IMR-90 (cell line): ENCODE data around the gene CFAP61. TPM values are rescaled to one million over a fixed set of nuclear protein-coding genes. Genes with fewer than 3 reads are reported as not detected.

Source experiments
- ATAC-seq: fragments of 200-7000 bp; cut with Tn5 transposase; 2 replicates; pipeline ENCODE4 v1.9.1; 2020; ENCODE audit warnings: low read depth, mild to moderate bottlenecking, moderate library complexity
- BruUV-seq: library from RNA; stranded (reverse); fragments of 400-500 nt; replicated peaks from 2 replicates; lab custom pipeline; 2021; lab: Mats Ljungman, UMichigan
- CTCF ChIA-PET: fragments of 300-600 bp; formaldehyde crosslinking; extraction: SDS; loops from one replicate; lab custom pipeline; 2021; ENCODE audit warnings: antibody characterized with exemption; lab: Yijun Ruan, JAX
- POLR2A ChIA-PET: fragments of 300-600 bp; sonication (Branson Sonifier 250); formaldehyde crosslinking; loops from one replicate; lab custom pipeline; 2022; ENCODE audit warnings: antibody characterized with exemption; ENCODE audit not compliant: unreplicated experiment; lab: Charles Lee
- DNase-seq: peaks from one replicate; pipeline ENCODE4 v3.0.0; 2013
- H2AFZ ChIP-seq: replicated peaks from 2 replicates; pipeline ENCODE3; 2013; ENCODE audit warnings: low read length, mild to moderate bottlenecking; ENCODE audit not compliant: poor library complexity
- H2AK5ac ChIP-seq: 2 replicates; pipeline ENCODE4 v1.6.1; 2013; ENCODE audit warnings: low read depth, low read length, inconsistent platforms
- H2AK9ac ChIP-seq: replicated peaks from 2 replicates; pipeline ENCODE3; 2013; ENCODE audit warnings: mild to moderate bottlenecking, low read depth, low read length, moderate library complexity; ENCODE audit not compliant: poor library complexity
- H2BK120ac ChIP-seq: 2 replicates; pipeline ENCODE4 v1.6.1; 2013; ENCODE audit warnings: low read depth, low read length, inconsistent platforms
- H2BK15ac ChIP-seq: 3 replicates; pipeline ENCODE4 v1.6.1; 2013; ENCODE audit warnings: low read depth, low read length, inconsistent platforms
- H2BK20ac ChIP-seq: 2 replicates; pipeline ENCODE4 v1.6.1; 2013; ENCODE audit warnings: low read depth, mild to moderate bottlenecking, inconsistent platforms, low read length, moderate library complexity
- H2BK5ac ChIP-seq: 2 replicates; pipeline ENCODE4 v1.6.1; 2013; ENCODE audit warnings: mild to moderate bottlenecking, low read depth, low read length, inconsistent platforms; ENCODE audit not compliant: poor library complexity, severe bottlenecking
- H3K14ac ChIP-seq: replicated peaks from 2 replicates; pipeline ENCODE4 v1.6.1; 2013; ENCODE audit warnings: low read depth, low read length, inconsistent platforms
- H3K18ac ChIP-seq: 2 replicates; pipeline ENCODE4 v1.6.1; 2013; ENCODE audit warnings: low read depth, low read length, control low read depth
- H3K23ac ChIP-seq: 2 replicates; pipeline ENCODE4 v1.6.1; 2013; ENCODE audit warnings: low read depth, low read length, inconsistent platforms
- H3K27ac ChIP-seq: 2 replicates; pipeline ENCODE4 v1.5.1; 2013; ENCODE audit warnings: mild to moderate bottlenecking, control low read depth, low read length; ENCODE audit not compliant: insufficient read depth
- H3K27me3 ChIP-seq: 2 replicates; pipeline ENCODE4 v1.6.1; 2013; ENCODE audit warnings: low read length; ENCODE audit not compliant: control insufficient read depth, insufficient read depth
- H3K36me3 ChIP-seq: 2 replicates; pipeline ENCODE4 v1.6.1; 2013; ENCODE audit warnings: low read length, mixed read lengths; ENCODE audit not compliant: control insufficient read depth, insufficient read depth
- H3K4ac ChIP-seq: 2 replicates; pipeline ENCODE4 v1.6.1; 2013; ENCODE audit warnings: low read depth, low read length, inconsistent platforms
- H3K4me1 ChIP-seq: 2 replicates; pipeline ENCODE4 v1.6.1; 2013; ENCODE audit warnings: low read length, mixed read lengths; ENCODE audit not compliant: control insufficient read depth, insufficient read depth
- H3K4me2 ChIP-seq: 2 replicates; pipeline ENCODE4 v1.6.1; 2013; ENCODE audit warnings: low read depth, mild to moderate bottlenecking, control low read depth, low read length, moderate library complexity
- H3K4me3 ChIP-seq: 2 replicates; pipeline ENCODE4 v1.5.1; 2013; ENCODE audit warnings: low read depth, mild to moderate bottlenecking, control low read depth, low read length, moderate library complexity; ENCODE audit not compliant: insufficient read depth
- H3K56ac ChIP-seq: 2 replicates; pipeline ENCODE4 v1.6.1; 2013; ENCODE audit warnings: low read length, inconsistent platforms; ENCODE audit not compliant: insufficient read depth; ENCODE audit errors: extremely low read depth
- H3K79me1 ChIP-seq, 2 experiments: 2 replicates each; pipeline ENCODE4 v1.6.1; 2013; ENCODE audit warnings: low read length in 2 of 2, inconsistent platforms in 1 of 2, low read depth in 1 of 2
- H3K9ac ChIP-seq: 2 replicates; pipeline ENCODE4 v1.6.1; 2013; ENCODE audit warnings: low read depth, low read length, control low read depth
- H3K9me1 ChIP-seq: 2 replicates; pipeline ENCODE4 v1.6.1; 2013; ENCODE audit warnings: low read length, inconsistent platforms; ENCODE audit not compliant: insufficient read depth
- H3K9me3 ChIP-seq: 2 replicates; pipeline ENCODE4 v1.6.1; 2013; ENCODE audit warnings: low read length; ENCODE audit not compliant: control insufficient read depth, insufficient read depth
- H4K20me1 ChIP-seq: 2 replicates; pipeline ENCODE4 v1.6.1; 2013; ENCODE audit warnings: low read length, inconsistent platforms; ENCODE audit not compliant: insufficient read depth
- H4K5ac ChIP-seq: 2 replicates; pipeline ENCODE4 v1.6.1; 2013; ENCODE audit warnings: mild to moderate bottlenecking, low read depth, low read length, control low read depth
- H4K8ac ChIP-seq, 2 experiments: 2 replicates each; pipeline ENCODE4 v1.6.1; 2013; ENCODE audit warnings: low read depth in 2 of 2, low read length in 2 of 2, control low read depth in 1 of 2, inconsistent platforms in 1 of 2
- H4K91ac ChIP-seq: 2 replicates; pipeline ENCODE4 v1.6.1; 2013; ENCODE audit warnings: low read depth, low read length, inconsistent platforms; ENCODE audit not compliant: insufficient read depth
- CEBPB ChIP-seq: IDR thresholded peaks from 2 replicates; pipeline ENCODE4 v1.6.1; 2012; ENCODE audit warnings: low read depth, low read length, improper control_type of control experiment
- CHD1 ChIP-seq: IDR thresholded peaks from 2 replicates; pipeline ENCODE4 v1.6.1; 2012; ENCODE audit warnings: low read depth, low read length, improper control_type of control experiment
- CTCF ChIP-seq: conservative IDR thresholded peaks from 2 replicates; pipeline ENCODE4 v1.5.1; 2012; ENCODE audit warnings: mild to moderate bottlenecking, low read depth, low read length, improper control_type of control experiment
- ELK1 ChIP-seq: fragments of 150-350 bp; IDR thresholded peaks from 2 replicates; pipeline ENCODE4 v1.6.1; 2016; ENCODE audit warnings: low read depth, mild to moderate bottlenecking, low read length, moderate library complexity, borderline replicate concordance
- FOS ChIP-seq: fragments of 150-350 bp; IDR thresholded peaks from 2 replicates; pipeline ENCODE4 v1.6.1; 2016; ENCODE audit warnings: low read depth, low read length
- RAD21 ChIP-seq: IDR thresholded peaks from 2 replicates; pipeline ENCODE4 v1.6.1; 2012; ENCODE audit warnings: low read length, improper control_type of control experiment
- RCOR1 ChIP-seq: IDR thresholded peaks from 2 replicates; pipeline ENCODE4 v1.6.1; 2012; ENCODE audit warnings: mild to moderate bottlenecking, low read length, improper control_type of control experiment; ENCODE audit not compliant: insufficient replicate concordance
- SMC3 ChIP-seq: fragments of 150-350 bp; IDR thresholded peaks from 2 replicates; pipeline ENCODE4 v1.6.1; 2016; ENCODE audit warnings: low read depth, mild to moderate bottlenecking, antibody characterized with exemption, low read length, moderate library complexity
- WGBS, 2 experiments: methylation state at CpG; one replicate each; pipeline versions ENCODE4 v1.1.5 to v1.1.7; 2013; ENCODE audit warnings: missing lambda C conversion rate in 2 of 2; ENCODE audit not compliant: insufficient read length in 1 of 2; ENCODE audit errors: extremely low coverage in 2 of 2; 5-methylcytosine and 5-hydroxymethylcytosine counted together
- dilution Hi-C: fragments of 300-500 bp; cut with HindIII; formaldehyde crosslinking; loops from one replicate; pipeline ENCODE4 v1.14.3; 2018; ENCODE audit warnings: low sequenced_read_pairs; ENCODE audit not compliant: unreplicated experiment
- in situ Hi-C: fragments of 300-500 bp; cut with MboI; formaldehyde crosslinking; loops from 3 replicates; pipeline ENCODE4 v1.14.3; 2019; ENCODE audit warnings: low sequenced_read_pairs, inconsistent platforms, mixed read lengths
- intact Hi-C: fragments of 100-400 bp; cut with micrococcal nuclease; formaldehyde crosslinking; loops from 2 replicates; pipeline ENCODE4 v1.10.0; 2022
- polyA plus RNA-seq, 3 experiments: library from polyadenylated mRNA; depleted of rRNA; stranded (reverse); fragments of >200 nt; gene quantifications; 2 replicates each; pipeline ENCODE4 v1.2.3, GENCODE V29; 2012; ENCODE audit warnings: low replicate concordance in 1 of 3
- total RNA-seq: library from RNA; depleted of rRNA; stranded (reverse); fragments of >200 nt; gene quantifications from 2 replicates; pipeline ENCODE4 v1.2.3, GENCODE V29; 2012
- TF ChIP-seq, protein P1 (sequence below): fragments of 150-350 bp; IDR thresholded peaks from 2 replicates; pipeline ENCODE4 v1.6.1; 2017; ENCODE audit warnings: mild to moderate bottlenecking, antibody characterized with exemption, low read length, low read depth

The CFAP61 gene
- total and polyA plus RNA-seq, 2 of the 4 experiments (the other 2 are of a cell fraction), result 0.07 TPM; not detected in 1

- Histone ChIP-seq H3K18ac (no peak overlapping the region), H3K9me3 (no peaks in the 10 kb centered on the region), H2BK5ac (no peak overlapping the region), H2BK15ac (no peak overlapping the region), H3K27ac (no peak overlapping the region), H4K8ac (no peak overlapping the region), H3K4ac (no peak overlapping the region), H2BK20ac (no peak overlapping the region), H3K14ac (no peak overlapping the region), H3K27me3 (no peaks in the 10 kb centered on the region), H3K4me3 (no peak overlapping the region), H2BK120ac (no peak overlapping the region), H4K20me1 (no peaks in the 10 kb centered on the region), H3K56ac (no peak overlapping the region), H3K4me1 (no peaks in the 10 kb centered on the region), H2AK5ac (no peak overlapping the region), H4K5ac (no peak overlapping the region), H3K36me3 (no peaks in the 10 kb centered on the region), H3K4me2 (no peak overlapping the region), H3K9me1 (no peaks in the 10 kb centered on the region), H4K91ac (no peak overlapping the region), H3K9ac (no peak overlapping the region), H2AK9ac (no peak overlapping the region), H2AFZ (no peak overlapping the region), H3K79me1 (no peaks in the 10 kb centered on the region), H3K23ac (no peak overlapping the region)
- dilution Hi-C loops (no loop called here), intact Hi-C loops (no loop called here), in situ Hi-C loops (loop anchor here (25.0 kb wide), 1 partner anchor 561 kb away; no protein-coding TSS in a partner anchor)
- BruUV-seq, result no TSS peak
- CTCF ChIA-PET, result no interaction called here
- 63% methylated on average over 2 of the region's 6 CpGs; no CpG with 5 or more reads in 1 of the 2 experiments for WGBS, 2 experiments
- POLR2A ChIA-PET, result interaction anchor here (0.6 kb wide), 1 partner anchor 10 kb away, joined by 5 read pairs; no protein-coding TSS in a partner anchor
- no peak for ATAC-seq
- no peak for DNase-seq
- TF ChIP-seq CHD1, result no peak
- TF ChIP-seq RAD21, result no peak
- TF ChIP-seq SMC3, result no peak
- TF ChIP-seq ELK1, result no peak
- TF ChIP-seq CTCF, result no peak
- no peak for TF ChIP-seq CEBPB
- TF ChIP-seq FOS, result no peak
- no peak for TF ChIP-seq RCOR1
- TF ChIP-seq, protein P1, sequence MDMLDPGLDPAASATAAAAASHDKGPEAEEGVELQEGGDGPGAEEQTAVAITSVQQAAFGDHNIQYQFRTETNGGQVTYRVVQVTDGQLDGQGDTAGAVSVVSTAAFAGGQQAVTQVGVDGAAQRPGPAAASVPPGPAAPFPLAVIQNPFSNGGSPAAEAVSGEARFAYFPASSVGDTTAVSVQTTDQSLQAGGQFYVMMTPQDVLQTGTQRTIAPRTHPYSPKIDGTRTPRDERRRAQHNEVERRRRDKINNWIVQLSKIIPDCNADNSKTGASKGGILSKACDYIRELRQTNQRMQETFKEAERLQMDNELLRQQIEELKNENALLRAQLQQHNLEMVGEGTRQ, result no peak
Observed at GRCh38 chr20:20248620-20249200, 196.4 kb downstream of the CFAP61 start.
